NCI-H82 (cell line): ENCODE data around the gene MAGEA4.
A peak's percentile ranks its signal among the peaks of the same experiment; 100 is the strongest.
"Not testable (repeated sequence)": the region's sequence is repeated elsewhere in the genome, so short reads cannot be mapped to it uniquely, and the experiment has no call there.

Experiments used
- DNase-seq: peaks from one replicate; lab custom pipeline; 2025; lab: John Stamatoyannopoulos, UW

Gene MAGEA4

GRCh38 chrX:151912780-151913179 is at the start of gene MAGEA4:
Gene MAGEA4 (plus strand): TSS chrX:151912889. CDS start chrX:151923665, 10,776 bp downstream.
- peak; percentile 40 for DNase-seq

GRCh38 chrX:151870602-151871001 is 42.1 kb upstream of the MAGEA4 start:
- no peak for DNase-seq

- no peak for DNase-seq
Observed at GRCh38 chrX:151871244-151871643, 41.4 kb upstream of the MAGEA4 start.

- DNase-seq = no peak
Observed at GRCh38 chrX:151873096-151873495, 39.6 kb upstream of the MAGEA4 start.

- DNase-seq = peak; percentile 9
Observed at GRCh38 chrX:151875270-151876026, 37.2 kb upstream of the MAGEA4 start.

- no peak for DNase-seq
Observed at GRCh38 chrX:151878574-151878973, 34.1 kb upstream of the MAGEA4 start.

- DNase-seq = no peak
Observed at GRCh38 chrX:151879856-151880255, 32.8 kb upstream of the MAGEA4 start.

- DNase-seq = no peak
Observed at GRCh38 chrX:151880895-151881294, 31.8 kb upstream of the MAGEA4 start.

- DNase-seq = no peak
Observed at GRCh38 chrX:151889421-151889820, 23.3 kb upstream of the MAGEA4 start.

- DNase-seq = no peak
Observed at GRCh38 chrX:151896734-151897474, 15.8 kb upstream of the MAGEA4 start.

- no peak for DNase-seq
Observed at GRCh38 chrX:151899622-151900021, 13.1 kb upstream of the MAGEA4 start.

- DNase-seq = no peak
Observed at GRCh38 chrX:151901826-151902225, 10.9 kb upstream of the MAGEA4 start.

GRCh38 chrX:151902813-151903591 is 9.7 kb upstream of the MAGEA4 start:
- peak; percentile 46 for DNase-seq

GRCh38 chrX:151904989-151905388 is 7.7 kb upstream of the MAGEA4 start:
- DNase-seq = no peak

- DNase-seq = peak; percentile 15
Observed at GRCh38 chrX:151912221-151912620, 468 bp upstream of the MAGEA4 start.

GRCh38 chrX:151918736-151919135 is 6.0 kb downstream of the MAGEA4 start:
- DNase-seq = not testable (repeated sequence)

GRCh38 chrX:151919610-151920009 is 6.9 kb downstream of the MAGEA4 start:
- DNase-seq = no peak

GRCh38 chrX:151920101-151920500 is 7.4 kb downstream of the MAGEA4 start:
- no peak for DNase-seq

- DNase-seq = no peak
Observed at GRCh38 chrX:151920530-151920929, 7.8 kb downstream of the MAGEA4 start.

GRCh38 chrX:151921292-151921691 is 8.6 kb downstream of the MAGEA4 start:
- DNase-seq = no peak

- no peak for DNase-seq
Observed at GRCh38 chrX:151921866-151922265, 9.2 kb downstream of the MAGEA4 start.

GRCh38 chrX:151922692-151923091 is 10.0 kb downstream of the MAGEA4 start:
- DNase-seq = no peak

- no peak for DNase-seq
Observed at GRCh38 chrX:151923648-151924047, 11.0 kb downstream of the MAGEA4 start.
